Kidney tubule cell (primary cell): ENCODE results near the gene FOXN1.

Experiments used
- DNase-seq: peaks from one replicate; pipeline ENCODE4 v3.0.0-alpha.2; 2018; ENCODE audit warnings: low spot score

Gene FOXN1

DNA sequence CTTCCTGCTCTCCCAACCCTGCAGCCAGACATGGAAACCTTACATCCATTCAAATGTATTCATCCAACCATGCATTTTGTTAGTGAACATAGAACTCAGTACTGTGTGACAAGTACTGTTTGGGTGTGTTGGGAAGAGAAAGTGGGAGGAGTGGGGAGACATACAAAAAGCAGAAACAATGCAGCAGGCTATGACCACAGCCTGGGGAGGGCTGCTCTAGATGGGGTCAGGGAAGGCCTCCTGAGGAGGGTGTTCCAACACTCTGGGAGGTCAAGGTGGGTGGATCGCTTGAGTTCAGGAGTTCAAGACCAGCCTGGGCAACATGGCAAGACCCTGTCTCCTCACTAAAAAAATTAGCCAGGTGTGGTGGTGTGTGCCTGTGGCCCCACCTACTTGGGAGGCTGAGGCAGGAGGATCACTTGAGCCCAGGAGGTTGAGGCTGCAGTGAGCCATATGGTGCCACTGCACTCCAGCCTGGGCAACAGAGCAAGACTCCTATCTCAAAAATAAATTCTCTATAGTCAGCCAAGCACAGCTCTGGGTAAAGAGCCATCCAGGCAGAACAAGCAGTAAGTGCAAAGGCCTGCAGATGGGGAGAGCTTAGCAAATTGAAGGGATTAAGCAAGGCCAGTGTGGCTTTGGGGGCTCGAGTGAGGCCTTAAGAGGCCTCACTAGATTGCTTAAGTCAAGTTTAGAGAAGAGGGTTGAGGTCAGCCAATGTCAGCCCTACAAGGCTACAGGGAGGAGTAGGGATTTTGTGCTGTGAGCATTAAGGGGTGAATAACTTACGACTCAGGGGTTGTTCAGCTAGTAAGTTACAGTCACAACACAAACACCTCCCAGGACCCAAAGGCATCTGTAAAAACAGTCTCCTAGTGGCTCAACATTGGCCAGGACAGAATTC, 27.2 kb upstream of the FOXN1 start:
- peak; percentile 44 for DNase-seq

- DNase-seq, result no peak
Measured at GRCh38 chr17:28480278-28480677, 25.9 kb upstream of the FOXN1 start.

DNA sequence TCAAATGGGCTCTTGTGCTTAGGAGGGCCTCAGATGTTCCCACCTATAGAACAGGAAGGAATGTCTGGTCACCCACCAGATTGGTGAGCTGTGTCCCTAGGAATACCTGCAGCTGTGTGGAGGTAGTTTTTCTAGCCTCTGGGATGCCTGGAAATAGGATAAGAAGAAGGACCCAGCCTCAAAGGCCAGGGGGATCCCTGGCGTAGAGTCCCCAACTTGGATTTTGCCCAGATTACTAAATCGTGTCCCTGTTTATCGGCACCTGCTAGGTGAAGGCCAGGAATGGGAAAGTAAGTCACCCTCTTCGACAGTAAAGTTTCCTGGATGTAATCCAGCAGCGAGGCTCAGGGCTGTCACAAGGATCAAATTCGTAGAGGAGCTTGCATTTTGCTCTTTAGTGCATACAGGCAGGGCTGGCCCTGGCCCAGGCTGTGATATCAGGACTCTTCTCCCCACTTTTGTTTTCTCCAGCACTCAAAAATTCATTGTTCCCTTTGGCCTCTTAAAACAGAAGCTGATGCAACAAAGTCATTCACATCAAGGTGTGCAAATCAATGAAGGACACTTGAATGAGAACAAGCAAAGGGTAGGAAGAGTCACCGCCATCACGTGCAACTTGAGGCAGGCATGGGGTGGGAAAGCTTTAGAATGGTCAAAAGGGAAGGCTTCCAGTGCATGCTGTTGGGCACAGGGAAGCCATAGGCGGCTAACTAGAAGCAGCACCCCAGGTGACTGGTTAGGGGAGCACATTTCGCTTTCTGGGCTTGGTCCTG, 25.2 kb upstream of the FOXN1 start:
- DNase-seq, result no peak

DNA sequence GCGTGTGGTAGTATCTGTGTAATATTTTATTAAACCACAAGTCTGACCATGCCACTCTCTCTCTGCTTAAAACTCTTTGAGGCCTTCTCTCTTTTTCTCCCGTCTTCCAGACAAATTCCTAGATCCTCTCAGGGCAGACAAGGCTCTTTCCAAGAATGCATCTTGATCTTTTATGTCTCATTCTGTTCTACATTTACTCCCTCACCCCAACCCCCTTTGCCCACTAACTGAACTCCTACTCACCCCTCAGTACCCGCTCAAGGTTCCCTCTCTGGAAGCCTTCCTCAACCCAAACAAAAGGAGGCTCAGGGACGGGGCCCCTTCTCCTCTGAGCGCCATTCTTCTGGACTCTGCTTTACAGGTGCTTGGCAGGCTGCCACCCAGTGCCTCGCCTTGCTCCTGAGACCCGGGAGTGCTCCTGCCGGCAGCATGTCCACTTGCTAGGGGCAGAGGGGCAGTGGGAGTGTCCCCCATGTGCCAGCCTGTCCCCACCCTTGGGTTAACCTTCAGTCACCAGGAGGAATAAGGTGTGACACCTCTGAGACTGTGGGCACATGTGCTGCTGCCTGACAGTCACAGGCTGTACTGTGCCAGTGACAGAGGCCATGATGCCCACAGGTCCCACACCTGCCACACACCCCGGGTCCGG, 23.5 kb upstream of the FOXN1 start:
- no peak for DNase-seq

DNA sequence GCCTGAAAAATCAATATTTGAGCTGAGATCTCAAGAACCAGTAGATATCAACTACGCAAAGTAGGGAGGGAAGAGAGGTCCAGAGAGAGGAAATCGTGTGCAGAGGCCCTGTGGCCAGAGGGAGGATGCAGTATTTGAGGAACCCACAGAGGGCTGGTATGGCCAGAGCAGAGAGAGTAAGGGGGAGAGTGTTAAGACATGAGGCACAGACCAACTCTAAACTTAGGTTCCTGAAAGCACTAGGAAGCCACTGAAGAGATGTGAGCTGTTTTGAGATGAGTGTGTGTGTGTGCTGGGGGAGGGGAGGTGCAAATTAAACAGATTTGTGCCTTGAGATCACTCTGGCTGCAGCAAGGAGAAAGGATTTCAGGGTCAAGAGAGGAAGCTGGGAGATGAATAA, 21.9 kb upstream of the FOXN1 start:
- no peak for DNase-seq

- DNase-seq, result no peak
Measured at GRCh38 chr17:28485049-28485448, 21.1 kb upstream of the FOXN1 start.

DNA sequence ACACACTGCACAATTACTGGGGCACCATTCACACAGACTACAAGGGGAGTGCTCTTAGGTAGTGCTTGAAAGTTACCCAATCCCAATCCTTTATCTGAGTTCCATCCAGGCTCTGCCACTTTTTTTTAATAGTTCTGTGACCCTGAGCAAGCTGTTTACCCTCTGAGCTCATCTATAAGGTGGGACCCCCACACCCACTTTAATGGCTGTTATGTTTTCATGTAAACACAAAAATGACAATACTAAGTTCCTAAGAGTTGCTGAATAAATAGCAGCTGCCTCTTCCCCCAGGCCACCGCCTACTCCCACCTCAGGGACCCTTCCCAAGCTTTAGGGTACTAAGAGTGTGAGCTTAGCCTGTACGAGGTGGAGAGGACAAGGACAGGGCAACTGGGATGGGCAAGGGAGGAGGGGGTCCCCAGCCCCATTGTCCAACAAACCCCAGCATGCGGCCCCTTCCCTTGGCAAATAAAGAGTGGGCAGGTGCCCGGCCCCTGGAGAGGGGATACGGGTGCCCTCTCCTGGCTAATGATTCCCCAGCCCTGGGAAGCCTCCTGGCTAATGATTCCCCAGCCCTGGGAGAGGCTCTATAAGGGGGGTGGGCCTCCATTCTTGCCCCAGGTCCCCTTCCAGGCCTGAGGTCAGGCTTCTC, 18.1 kb upstream of the FOXN1 start:
- DNase-seq, result no peak

DNA sequence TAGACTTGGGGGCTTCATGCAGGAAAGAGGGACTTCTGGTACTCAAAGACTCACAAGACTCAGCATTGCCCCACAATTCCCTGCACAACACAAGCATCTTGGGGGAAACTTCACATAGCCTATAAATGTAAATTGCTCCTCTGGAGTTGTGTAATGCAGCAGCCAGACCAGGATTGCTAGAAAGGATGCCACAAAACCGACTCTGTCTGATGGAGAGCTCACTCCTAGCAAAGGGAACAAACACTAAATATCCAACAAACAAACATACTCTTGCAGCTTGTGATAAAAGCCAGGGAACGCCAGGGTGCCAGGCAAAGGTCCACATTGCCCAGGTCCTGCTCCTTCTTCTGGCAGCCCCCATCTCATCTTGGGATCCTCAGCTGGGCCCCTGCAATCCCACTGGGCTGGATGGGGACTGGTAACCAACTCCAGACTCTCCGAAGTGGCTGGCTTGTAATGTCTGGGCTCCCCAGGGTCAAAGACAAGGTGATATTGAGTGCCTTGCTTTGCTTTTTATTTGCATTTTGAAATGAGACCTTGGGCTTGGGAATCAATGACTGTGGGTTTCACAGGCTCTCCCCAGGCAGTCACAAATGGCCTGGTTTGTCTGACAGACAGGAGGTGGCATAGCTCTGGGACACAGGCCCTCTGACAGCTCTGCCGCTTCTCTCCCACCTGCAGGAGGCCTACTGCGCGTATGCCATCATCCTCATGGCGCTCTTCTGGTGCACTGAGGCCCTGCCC, 17.4 kb upstream of the FOXN1 start:
- DNase-seq, result no peak

- no peak for DNase-seq
Measured at GRCh38 chr17:28491286-28491685, 14.9 kb upstream of the FOXN1 start.

DNA sequence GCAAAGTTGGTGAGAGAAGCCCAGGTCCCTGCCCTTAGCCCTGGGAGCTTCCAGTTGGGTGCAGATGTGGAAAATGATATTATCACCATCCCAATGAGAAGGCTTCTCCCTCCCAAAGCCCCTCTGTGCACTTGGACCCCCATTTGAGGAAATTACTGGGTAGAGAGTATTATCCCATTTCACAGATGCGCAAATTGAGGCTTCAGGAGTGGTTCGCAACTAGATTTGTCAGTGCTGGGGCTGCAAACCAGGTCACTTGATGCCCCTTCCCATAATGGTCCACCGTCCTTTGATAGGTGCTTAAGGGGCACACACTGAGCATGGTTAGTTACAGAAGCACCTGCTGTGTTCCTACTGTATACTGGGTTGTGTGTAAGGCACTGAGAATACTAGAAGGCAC, 14.3 kb upstream of the FOXN1 start:
- no peak for DNase-seq

DNA sequence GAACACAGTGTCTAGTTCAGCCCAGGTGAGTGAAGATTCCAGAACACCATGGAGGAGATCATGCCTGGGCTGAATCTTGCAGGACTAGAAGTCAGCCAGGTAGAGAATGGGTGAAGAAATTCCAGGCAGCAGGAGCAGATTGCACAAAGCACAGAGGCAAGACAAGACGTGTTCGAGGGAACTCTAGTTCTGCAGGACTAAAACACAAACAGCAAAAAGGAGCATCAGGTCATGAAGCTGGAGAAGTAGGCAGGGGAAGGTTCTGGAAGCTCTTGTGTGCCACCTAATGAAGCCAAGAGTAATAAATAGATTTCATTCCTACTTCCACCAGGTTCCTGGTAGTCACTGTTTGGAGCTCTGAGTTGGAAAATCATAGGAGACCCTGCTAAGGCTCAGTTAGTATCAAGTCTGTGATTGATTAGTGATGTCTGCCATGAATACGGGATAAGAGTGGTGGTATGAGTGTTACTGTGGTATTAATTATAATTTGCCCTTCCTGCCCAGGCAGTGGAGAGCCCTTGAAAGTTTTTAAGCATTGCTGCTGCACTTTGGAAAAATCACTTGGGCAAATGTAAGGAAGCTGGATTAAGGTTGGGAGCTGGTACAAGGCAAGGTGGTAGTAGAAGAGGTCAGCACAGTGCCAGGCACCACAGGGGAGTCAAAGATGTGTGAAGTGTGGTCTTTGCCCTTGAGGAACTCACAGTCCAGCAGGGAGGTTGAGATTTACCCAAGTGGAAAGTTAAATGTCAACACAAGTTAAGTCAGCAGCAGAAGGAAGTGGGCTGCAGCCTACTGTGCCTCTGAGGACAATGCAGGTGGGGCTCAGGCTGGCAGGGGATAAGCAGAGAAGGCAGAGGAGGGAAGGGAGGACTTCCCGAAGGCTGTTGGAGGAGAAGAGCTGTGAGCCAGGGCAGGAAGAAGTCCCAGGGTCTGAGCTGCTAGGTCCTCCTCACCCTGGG, 13.5 kb upstream of the FOXN1 start:
- DNase-seq, result peak; percentile 17

GRCh38 chr17:28493460-28493859, 12.7 kb upstream of the FOXN1 start:
- DNase-seq, result peak; percentile 31

DNA sequence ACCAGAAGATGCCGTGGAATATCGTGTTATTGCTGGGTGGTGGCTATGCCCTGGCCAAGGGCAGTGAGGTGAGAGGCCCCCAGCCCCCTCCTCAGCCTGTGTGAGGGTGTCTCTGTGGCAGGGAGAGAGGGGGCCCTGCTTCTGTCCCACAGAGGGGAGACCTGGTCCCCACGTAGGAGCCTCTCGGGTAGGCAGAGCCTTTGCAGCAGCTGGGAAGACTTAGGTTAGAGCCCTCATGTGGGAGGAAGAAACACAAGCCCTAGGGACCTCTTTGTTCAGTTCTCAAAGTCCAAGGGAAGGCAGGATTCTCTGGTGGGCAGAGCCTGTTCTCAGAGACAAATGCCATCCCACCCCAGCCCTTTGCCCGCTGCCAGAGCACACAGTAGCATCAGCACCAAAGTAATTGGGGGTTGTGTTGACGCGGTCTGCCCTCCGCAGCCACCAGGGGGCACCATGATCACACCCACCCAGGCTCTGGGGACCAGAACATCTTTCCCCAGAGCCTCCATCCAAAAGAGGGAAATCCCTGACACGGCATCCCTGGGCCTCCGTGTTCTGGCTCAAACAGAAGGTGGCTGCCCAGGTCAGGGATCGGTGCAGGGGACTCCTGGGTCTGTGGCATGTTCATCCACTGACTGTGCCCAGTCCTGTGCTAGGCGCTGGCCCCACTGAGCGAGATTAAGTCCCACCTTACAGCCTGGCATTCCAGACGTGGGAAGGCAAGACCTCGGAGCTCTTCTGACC, 11.5 kb upstream of the FOXN1 start:
- peak; percentile 65 for DNase-seq

GRCh38 chr17:28495635-28496034, 10.5 kb upstream of the FOXN1 start:
- no peak for DNase-seq

DNA sequence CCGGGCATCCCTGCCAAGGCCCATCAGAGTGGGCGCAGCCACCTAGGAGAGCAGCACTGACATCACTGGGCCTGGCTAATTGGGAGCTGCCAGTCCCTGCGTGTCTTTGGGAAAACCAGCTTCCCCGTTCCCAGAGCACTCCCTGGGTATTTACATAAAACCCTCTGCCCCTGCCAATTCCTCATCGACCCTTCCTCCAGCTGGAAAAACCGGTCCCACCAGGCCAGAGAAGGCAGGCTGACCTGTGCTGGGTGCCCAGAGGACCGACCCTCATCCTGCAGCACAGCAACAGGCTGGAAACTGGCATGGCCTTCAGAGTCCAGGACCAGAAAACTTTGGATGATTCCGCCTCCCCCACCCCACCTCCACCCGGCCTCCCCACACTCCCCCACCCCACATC, 8.2 kb upstream of the FOXN1 start:
- no peak for DNase-seq

DNA sequence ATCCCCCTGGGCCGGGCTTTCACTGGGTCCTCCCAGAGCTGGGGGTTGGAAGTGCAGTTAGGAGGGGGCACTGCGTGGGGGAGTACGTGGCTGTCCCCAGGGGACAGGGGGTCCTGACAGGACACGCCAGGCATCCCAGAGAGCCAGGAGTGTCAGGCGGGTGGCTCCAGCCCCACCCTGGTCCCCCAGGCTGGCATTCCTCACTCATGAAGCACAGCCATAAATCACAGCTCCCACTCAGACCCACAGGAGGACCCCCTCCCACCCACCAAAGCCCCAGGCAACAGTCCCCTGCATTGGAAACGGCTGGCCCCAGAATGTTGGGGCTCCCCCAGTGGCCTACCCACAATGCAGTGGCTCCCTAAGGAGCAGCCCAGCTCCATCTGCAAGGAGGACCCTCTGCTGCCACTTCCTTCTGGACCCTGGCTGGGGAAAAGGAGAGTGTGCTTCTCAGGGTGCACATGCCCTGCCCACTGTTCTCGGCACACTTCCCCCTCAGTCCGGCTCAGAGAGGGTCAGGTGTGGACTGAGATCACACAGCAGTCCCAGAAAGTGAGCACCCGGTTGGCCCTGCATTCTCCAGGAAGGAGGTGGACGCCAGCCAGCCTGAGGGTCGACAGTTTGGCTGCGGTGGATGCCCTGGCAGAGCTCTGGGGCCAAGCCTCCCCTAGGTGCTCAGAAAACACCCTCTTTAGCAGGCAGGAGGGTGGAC, 7.3 kb upstream of the FOXN1 start:
- DNase-seq, result no peak

DNA sequence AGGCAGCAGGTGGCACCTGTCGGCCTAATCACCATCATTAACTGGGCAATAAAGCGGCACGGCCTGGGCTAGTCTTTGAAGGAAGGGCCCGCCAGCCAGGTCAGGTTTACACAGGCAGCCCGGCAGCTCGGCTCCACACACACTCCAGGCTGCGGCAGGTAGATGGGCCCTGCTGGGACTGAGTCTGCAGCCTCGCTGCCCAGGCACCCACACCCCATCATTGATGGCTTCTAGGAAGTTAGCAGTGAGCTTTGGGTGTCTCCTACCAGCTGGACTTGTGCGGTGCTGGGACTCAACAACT, 6.8 kb upstream of the FOXN1 start:
- DNase-seq, result no peak

GRCh38 chr17:28499684-28500357, 6.3 kb upstream of the FOXN1 start:
- no peak for DNase-seq
